Prostate gland (tissue), 2 donors: Measurements from ENCODE around the gene ADGRL1. TPM values are rescaled to one million over a fixed set of nuclear protein-coding genes. Genes with fewer than 3 reads are reported as not detected.

Experiments used
- DNase-seq: peaks from one replicate; pipeline ENCODE4 v3.0.0-alpha.2; 2019; ENCODE audit warnings: low spot score
- H3K27ac ChIP-seq, 2 donors: fragments of 200-600 bp; sonication (generic); 2 replicates each; pipeline ENCODE4 v1.5.1; 2017 to 2019
- H3K27me3 ChIP-seq: fragments of 200-600 bp; sonication (generic); replicated peaks from 2 replicates; pipeline ENCODE4 v1.5.1; 2019; ENCODE audit not compliant: insufficient read depth
- H3K36me3 ChIP-seq, 2 donors: fragments of 200-600 bp; sonication (generic); 1 replicate in 1 of 2; 2 replicates in 1 of 2; pipeline versions ENCODE4 v1.5.1 to v1.8.1; 2017 to 2019
- H3K4me1 ChIP-seq: fragments of 200-600 bp; sonication (generic); replicated peaks from 2 replicates; pipeline ENCODE4 v1.5.1; 2019
- H3K4me3 ChIP-seq, 2 donors: fragments of 200-600 bp; sonication (generic); 2 replicates each; pipeline ENCODE4 v1.5.1; 2017 to 2019
- H3K9me3 ChIP-seq: fragments of 200-600 bp; sonication (generic); 2 replicates; pipeline ENCODE4 v1.5.1; 2017
- POLR2A ChIP-seq: fragments of 450-650 bp; IDR thresholded peaks from one replicate; pipeline ENCODE4 v1.6.1; 2016; ENCODE audit warnings: antibody characterized with exemption, mild to moderate bottlenecking
- POLR2AphosphoS5 ChIP-seq: sonication (generic); formaldehyde crosslinking; IDR thresholded peaks from one replicate; pipeline ENCODE4 v1.6.1; 2017; ENCODE audit warnings: antibody characterized with exemption
- WGBS: methylation state at CpG from one replicate; pipeline ENCODE4 v1.1.5; 2018; 5-methylcytosine and 5-hydroxymethylcytosine counted together
- intact Hi-C: fragments of 100-400 bp; cut with DNase I; formaldehyde crosslinking; loops from one replicate; pipeline ENCODE4 v1.14.2; 2022
- total RNA-seq, 2 donors: library from RNA; depleted of rRNA; stranded (reverse); fragments of >200 nt; gene quantifications; one replicate each; pipeline ENCODE4 v1.1.0, GENCODE V29; 2016
- TF ChIP-seq, protein P1 (sequence below), 4 experiments: fragments of 200-600 bp in 2 of 4; fragments of 450-650 bp in 2 of 4; sonication (generic) in 2 of 4; IDR thresholded peaks; 1 replicate in 3 of 4; 2 replicates in 1 of 4; pipeline ENCODE4 v1.5.1; 2016 to 2019; ENCODE audit warnings: antibody characterized with exemption in 4 of 4, mild to moderate bottlenecking in 2 of 4, moderate library complexity in 2 of 4

The ADGRL1 gene
- total RNA-seq, 2 donors from 2014 or later, result 13.0 to 44.1 TPM

DNA sequence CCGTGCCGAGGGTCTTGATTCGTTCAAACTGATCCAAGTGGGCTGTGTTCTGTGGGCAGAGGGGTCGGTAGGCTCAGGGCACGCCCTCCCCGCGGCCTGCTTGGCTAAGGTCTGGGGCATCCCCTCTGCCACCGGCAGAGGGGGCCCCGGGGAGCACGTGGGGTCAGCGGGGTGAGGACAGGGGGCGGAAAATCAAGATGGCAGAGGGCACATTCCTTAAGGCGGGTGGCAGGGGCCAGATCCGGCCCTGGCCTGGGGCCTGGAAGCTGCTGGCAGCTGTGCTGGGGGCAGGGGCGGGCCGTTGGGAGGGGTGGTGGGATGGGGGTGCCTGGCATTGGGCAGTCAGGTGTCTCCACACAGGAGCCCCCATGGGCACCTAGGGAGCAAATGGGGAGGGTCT is 99.1 kb downstream of the ADGRL1 start:
- no peak for DNase-seq
- Histone ChIP-seq H3K4me3 (no peak overlapping the region), H3K9me3 (no peaks in the 10 kb centered on the region), H3K4me1 (no peaks in the 10 kb centered on the region), H3K36me3 (peaks cover 0 to 13% of the 10 kb centered on the region in 2 donors), H3K27me3 (no peaks in the 10 kb centered on the region), H3K27ac (peak overlapping the region; percentile 24 to 47)
- 86% methylated on average over 16 of the region's 16 CpGs for WGBS
- TF ChIP-seq, protein P1, sequence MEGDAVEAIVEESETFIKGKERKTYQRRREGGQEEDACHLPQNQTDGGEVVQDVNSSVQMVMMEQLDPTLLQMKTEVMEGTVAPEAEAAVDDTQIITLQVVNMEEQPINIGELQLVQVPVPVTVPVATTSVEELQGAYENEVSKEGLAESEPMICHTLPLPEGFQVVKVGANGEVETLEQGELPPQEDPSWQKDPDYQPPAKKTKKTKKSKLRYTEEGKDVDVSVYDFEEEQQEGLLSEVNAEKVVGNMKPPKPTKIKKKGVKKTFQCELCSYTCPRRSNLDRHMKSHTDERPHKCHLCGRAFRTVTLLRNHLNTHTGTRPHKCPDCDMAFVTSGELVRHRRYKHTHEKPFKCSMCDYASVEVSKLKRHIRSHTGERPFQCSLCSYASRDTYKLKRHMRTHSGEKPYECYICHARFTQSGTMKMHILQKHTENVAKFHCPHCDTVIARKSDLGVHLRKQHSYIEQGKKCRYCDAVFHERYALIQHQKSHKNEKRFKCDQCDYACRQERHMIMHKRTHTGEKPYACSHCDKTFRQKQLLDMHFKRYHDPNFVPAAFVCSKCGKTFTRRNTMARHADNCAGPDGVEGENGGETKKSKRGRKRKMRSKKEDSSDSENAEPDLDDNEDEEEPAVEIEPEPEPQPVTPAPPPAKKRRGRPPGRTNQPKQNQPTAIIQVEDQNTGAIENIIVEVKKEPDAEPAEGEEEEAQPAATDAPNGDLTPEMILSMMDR (IDR thresholded peaks at IDR 0.05), result no peak
- TF ChIP-seq POLR2AphosphoS5 (no peak), POLR2A (no peak)
- intact Hi-C loops, result no loop called here

DNA sequence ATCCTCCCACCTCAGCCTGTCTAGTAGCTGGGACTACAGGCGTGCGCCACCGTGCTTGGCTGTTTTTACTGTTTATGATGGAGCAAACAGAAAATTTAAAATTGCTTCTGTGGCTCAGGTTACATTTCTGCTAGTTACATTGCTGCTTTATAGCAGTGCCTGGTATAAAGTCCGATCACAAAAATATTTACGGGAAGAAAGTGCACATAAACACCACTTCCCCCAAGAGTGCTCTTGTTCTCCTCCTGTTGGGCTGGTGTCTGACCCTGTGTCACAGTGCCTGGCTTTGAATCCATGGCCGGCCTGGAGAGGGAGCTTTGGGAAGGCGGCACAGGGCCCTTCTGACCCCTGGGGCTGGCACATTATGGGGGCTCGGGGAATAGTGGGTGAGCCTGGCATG is 100.3 kb downstream of the ADGRL1 start:
- WGBS, result 65% methylated on average over 8 of the region's 8 CpGs
- TF ChIP-seq POLR2A (no peak), POLR2AphosphoS5 (no peak)
- TF ChIP-seq, protein P1 (IDR thresholded peaks at IDR 0.05), result no peak
- no peaks in the 10 kb centered on the region for H3K4me1 ChIP-seq
- peaks cover 0 to 13% of the 10 kb centered on the region in 2 donors for H3K36me3 ChIP-seq
- intact Hi-C loops, result no loop called here
- no peak for DNase-seq
- no peak overlapping the region for H3K4me3 ChIP-seq
- peak overlapping the region in 1 of 2 donors; percentile 15 for H3K27ac ChIP-seq
- H3K27me3 ChIP-seq, result no peaks in the 10 kb centered on the region
- no peaks in the 10 kb centered on the region for H3K9me3 ChIP-seq

DNA sequence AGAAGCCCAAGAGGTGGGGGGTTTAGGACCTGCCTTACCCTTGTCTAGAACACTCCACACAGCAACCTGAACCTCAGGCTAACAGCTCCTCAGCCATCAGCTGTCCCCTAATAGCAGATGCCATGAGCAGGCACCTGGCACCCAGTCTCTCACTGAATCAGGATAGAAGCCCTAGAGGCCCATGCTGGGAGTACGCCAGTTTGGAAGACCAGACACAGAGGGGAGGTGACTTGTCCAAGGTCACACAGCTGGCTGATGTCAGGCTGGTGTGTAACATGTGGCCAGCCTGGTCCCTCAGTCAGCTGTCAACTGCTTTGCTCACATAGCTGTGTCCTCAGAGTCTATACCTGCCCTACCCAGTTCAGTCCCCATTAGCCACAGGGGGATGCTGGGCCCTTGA is 102.7 kb downstream of the ADGRL1 start:
- Histone ChIP-seq H3K27me3 (no peaks in the 10 kb centered on the region), H3K36me3 (peaks cover 0 to 13% of the 10 kb centered on the region in 2 donors), H3K27ac (no peak overlapping the region), H3K4me1 (no peaks in the 10 kb centered on the region), H3K9me3 (no peaks in the 10 kb centered on the region), H3K4me3 (no peak overlapping the region)
- no peak for DNase-seq
- WGBS, result 100% methylated on average over 1 of the region's 1 CpG
- intact Hi-C loops, result no loop called here
- TF ChIP-seq POLR2AphosphoS5 (no peak), POLR2A (no peak)

DNA sequence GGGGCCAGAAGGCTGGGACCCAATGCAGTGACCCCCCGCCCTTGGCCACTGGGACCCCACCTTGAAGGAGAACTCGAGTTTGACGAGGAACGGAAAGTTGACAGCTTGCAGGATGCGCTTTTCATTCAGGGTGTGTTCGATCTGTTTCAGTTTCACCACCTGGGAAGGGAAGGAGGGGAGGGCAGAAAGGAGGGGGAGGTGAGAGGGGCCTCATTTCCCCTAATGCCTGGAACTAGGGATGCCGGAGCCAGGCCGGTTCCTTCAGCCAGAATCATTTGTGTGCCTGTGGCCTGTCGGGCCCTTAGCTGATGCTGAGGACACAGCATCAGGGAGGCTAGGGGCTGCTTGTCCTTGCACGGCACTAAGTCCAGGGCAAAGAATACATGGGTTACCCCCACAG is 103.2 kb downstream of the ADGRL1 start:
- Histone ChIP-seq H3K9me3 (no peaks in the 10 kb centered on the region), H3K27me3 (no peaks in the 10 kb centered on the region), H3K27ac (no peak overlapping the region), H3K36me3 (peaks cover 0 to 13% of the 10 kb centered on the region in 2 donors), H3K4me3 (no peak overlapping the region), H3K4me1 (no peaks in the 10 kb centered on the region)
- no peak for TF ChIP-seq POLR2A
- no peak for TF ChIP-seq POLR2AphosphoS5
- TF ChIP-seq, protein P1 (IDR thresholded peaks at IDR 0.05), result no peak
- DNase-seq, result no peak
- WGBS, result 90% methylated on average over 10 of the region's 10 CpGs
- intact Hi-C loops, result no loop called here

DNA sequence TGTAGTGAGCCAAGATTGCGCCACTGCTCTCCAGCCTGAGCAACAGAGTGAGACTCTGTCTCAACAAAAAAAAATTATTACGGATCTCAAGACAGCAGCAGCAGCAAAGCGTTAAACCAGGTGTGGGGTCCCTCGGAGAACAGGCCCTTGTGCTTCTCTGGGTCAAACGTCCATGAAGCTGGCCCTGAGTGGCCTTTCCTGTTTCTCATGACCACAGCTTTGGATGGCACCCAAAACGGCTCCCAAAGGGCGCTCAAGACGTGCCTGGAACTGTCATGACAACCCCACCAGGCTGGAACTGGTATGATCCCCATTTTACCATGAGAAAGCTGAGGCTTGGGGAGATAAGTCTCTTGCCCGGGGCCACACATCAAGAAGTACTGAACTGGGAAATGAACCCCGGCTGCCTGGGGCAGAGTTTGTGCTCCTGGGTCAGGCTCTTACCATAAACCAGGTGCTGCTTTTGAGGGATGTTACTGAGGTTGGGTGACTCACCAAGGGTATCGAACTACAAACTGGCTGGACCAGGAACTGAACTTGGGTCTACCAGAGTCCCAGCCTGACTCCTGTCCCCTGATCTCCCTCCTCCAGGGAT is 103.8 kb downstream of the ADGRL1 start:
- H3K27ac ChIP-seq, result no peak overlapping the region
- H3K9me3 ChIP-seq, result no peaks in the 10 kb centered on the region
- WGBS, result 69% methylated on average over 11 of the region's 11 CpGs
- peaks cover 0 to 16% of the 10 kb centered on the region in 2 donors for H3K36me3 ChIP-seq
- H3K4me3 ChIP-seq, result no peak overlapping the region
- intact Hi-C loops, result no loop called here
- TF ChIP-seq POLR2AphosphoS5, result no peak
- TF ChIP-seq, protein P1 (IDR thresholded peaks at IDR 0.05), result no peak
- no peak for TF ChIP-seq POLR2A
- H3K27me3 ChIP-seq, result no peaks in the 10 kb centered on the region
- no peaks in the 10 kb centered on the region for H3K4me1 ChIP-seq
- DNase-seq, result no peak
